ENCODE measurements around the gene EIF3D.

- TF ChIP-seq CTCF (IDR thresholded peaks at IDR 0.05; ENCODE audit: borderline replicate concordance, extremely low read depth, low read length, poor library complexity, severe bottlenecking) (no peak), EZH2 (IDR thresholded peaks at IDR 0.05; ENCODE audit: borderline replicate concordance, low read depth, low read length, severe bottlenecking) (no peak)
These were observed 16.0 kb downstream of the EIF3D start for GRCh38 chr22:36512991-36513390.
